HEK293 (cell line): ENCODE measurements around the gene MYLK.
A peak's percentile ranks its signal among the peaks of the same experiment; 100 is the strongest.
"Not testable (repeated sequence)": the region's sequence is repeated elsewhere in the genome, so short reads cannot be mapped to it uniquely, and the experiment has no call there.

Source experiments
- CTCF ChIA-PET: fragments of 350-600 bp; formaldehyde crosslinking; extraction: SDS; loops from one replicate; lab custom pipeline; 2021; ENCODE audit warnings: antibody characterized with exemption; lab: Yijun Ruan, JAX
- POLR2A ChIA-PET: fragments of 300-600 bp; formaldehyde crosslinking; extraction: SDS; loops from one replicate; lab custom pipeline; 2020; ENCODE audit warnings: antibody characterized with exemption, inconsistent platforms; lab: Yijun Ruan, JAX
- H3K27ac ChIP-seq: fragments of 200-500 bp; sonication (Bioruptor generic); 2 replicates; pipeline ENCODE4 v1.5.1; 2014; ENCODE audit warnings: low read depth, low read length, control low read depth, inconsistent platforms; ENCODE audit errors: extremely low read depth
- H3K36me3 ChIP-seq, 2 experiments: fragments of 200-500 bp in 1 of 2; sonication (Bioruptor generic) in 1 of 2; 1 replicate in 1 of 2; 2 replicates in 1 of 2; pipeline ENCODE4 v1.5.1; 2014 to 2017; ENCODE audit warnings: inconsistent platforms in 2 of 2, low read length in 2 of 2; ENCODE audit not compliant: control insufficient read depth in 2 of 2, insufficient read depth in 1 of 2
- H3K4me1 ChIP-seq: fragments of 200-500 bp; sonication (Bioruptor generic); 2 replicates; pipeline ENCODE4 v1.5.1; 2014; ENCODE audit warnings: mild to moderate bottlenecking, low read length, inconsistent platforms; ENCODE audit not compliant: control insufficient read depth, insufficient read depth
- H3K4me3 ChIP-seq: 2 replicates; pipeline ENCODE4 v1.5.1; 2011; ENCODE audit warnings: low read depth, mild to moderate bottlenecking, control low read depth, low read length, moderate library complexity
- H3K9me3 ChIP-seq: fragments of 200-500 bp; sonication (Bioruptor generic); 2 replicates; pipeline ENCODE4 v1.5.1; 2014; ENCODE audit warnings: low read depth, low read length, inconsistent platforms; ENCODE audit not compliant: control insufficient read depth, insufficient read depth
- GFI1B ChIP-seq: fragments of 450-650 bp; formaldehyde crosslinking; IDR thresholded peaks from 2 replicates; pipeline ENCODE4 v1.5.1; 2016; ENCODE audit warnings: missing biosample characterization, missing genetic modification characterization
- GLI2 ChIP-seq: fragments of 450-650 bp; formaldehyde crosslinking; IDR thresholded peaks from 2 replicates; pipeline ENCODE4; 2017; ENCODE audit warnings: missing biosample characterization, missing genetic modification characterization, low read depth, borderline replicate concordance
- KLF16 ChIP-seq: fragments of 450-650 bp; formaldehyde crosslinking; IDR thresholded peaks from 2 replicates; pipeline ENCODE4 v1.5.1; 2017; ENCODE audit warnings: missing biosample characterization, missing genetic modification characterization
- MZF1 ChIP-seq: fragments of 450-650 bp; formaldehyde crosslinking; IDR thresholded peaks from 2 replicates; pipeline ENCODE4 v1.5.1; 2017; ENCODE audit warnings: missing biosample characterization, missing genetic modification characterization, borderline replicate concordance
- SP3 ChIP-seq: fragments of 450-650 bp; formaldehyde crosslinking; IDR thresholded peaks from 2 replicates; pipeline ENCODE4 v1.5.1; 2016; ENCODE audit warnings: missing biosample characterization, missing genetic modification characterization
- TRIM28 ChIP-seq: IDR thresholded peaks from 2 replicates; pipeline ENCODE4 v1.6.1; 2011; ENCODE audit warnings: low read length, control low read depth, borderline replicate concordance
- YY1 ChIP-seq: fragments of 450-650 bp; formaldehyde crosslinking; IDR thresholded peaks from 2 replicates; pipeline ENCODE4 v1.5.1; 2018; ENCODE audit warnings: missing biosample characterization, missing genetic modification characterization
- ZBTB10 ChIP-seq: fragments of 450-650 bp; formaldehyde crosslinking; IDR thresholded peaks from 2 replicates; pipeline ENCODE4 v1.5.1; 2016; ENCODE audit warnings: missing biosample characterization, missing genetic modification characterization
- ZFP3 ChIP-seq: fragments of 450-650 bp; formaldehyde crosslinking; IDR thresholded peaks from 2 replicates; pipeline ENCODE4 v1.5.1; 2016; ENCODE audit warnings: low read depth, missing biosample characterization, missing genetic modification characterization
- ZFP41 ChIP-seq: fragments of 450-650 bp; formaldehyde crosslinking; IDR thresholded peaks from 2 replicates; pipeline ENCODE4 v1.5.1; 2016; ENCODE audit warnings: missing biosample characterization, missing genetic modification characterization, borderline replicate concordance
- ZIC2 ChIP-seq: fragments of 450-650 bp; formaldehyde crosslinking; IDR thresholded peaks from 2 replicates; pipeline ENCODE4 v1.5.1; 2016; ENCODE audit warnings: missing biosample characterization, missing genetic modification characterization
- ZNF10 ChIP-seq: fragments of 450-650 bp; formaldehyde crosslinking; IDR thresholded peaks from 2 replicates; pipeline ENCODE4 v1.5.1; 2017; ENCODE audit warnings: missing biosample characterization, missing genetic modification characterization
- ZNF132 ChIP-seq: fragments of 450-650 bp; formaldehyde crosslinking; IDR thresholded peaks from 2 replicates; pipeline ENCODE4 v1.5.1; 2017; ENCODE audit warnings: missing biosample characterization, missing genetic modification characterization, borderline replicate concordance
- ZNF221 ChIP-seq: fragments of 450-650 bp; formaldehyde crosslinking; IDR thresholded peaks from 2 replicates; pipeline ENCODE4 v1.5.1; 2017; ENCODE audit warnings: missing biosample characterization, missing genetic modification characterization, borderline replicate concordance
- ZNF248 ChIP-seq: fragments of 450-650 bp; formaldehyde crosslinking; IDR thresholded peaks from 2 replicates; pipeline ENCODE4 v1.5.1; 2017; ENCODE audit warnings: missing biosample characterization, missing genetic modification characterization
- ZNF416 ChIP-seq: fragments of 450-650 bp; formaldehyde crosslinking; IDR thresholded peaks from 2 replicates; pipeline ENCODE4 v1.5.1; 2016; ENCODE audit warnings: missing biosample characterization, missing genetic modification characterization
- ZNF488 ChIP-seq: fragments of 450-650 bp; formaldehyde crosslinking; IDR thresholded peaks from 2 replicates; pipeline ENCODE4 v1.5.1; 2016; ENCODE audit warnings: missing biosample characterization, missing genetic modification characterization
- ZNF530 ChIP-seq: fragments of 450-650 bp; formaldehyde crosslinking; IDR thresholded peaks from 2 replicates; pipeline ENCODE4 v1.5.1; 2016; ENCODE audit warnings: low read depth, missing biosample characterization, missing genetic modification characterization
- ZNF654 ChIP-seq: fragments of 450-650 bp; formaldehyde crosslinking; IDR thresholded peaks from 2 replicates; pipeline ENCODE4 v1.5.1; 2016; ENCODE audit warnings: low read depth, missing biosample characterization, missing genetic modification characterization
- ZNF791 ChIP-seq: fragments of 450-650 bp; formaldehyde crosslinking; IDR thresholded peaks from 2 replicates; pipeline ENCODE4 v1.5.1; 2016; ENCODE audit warnings: missing biosample characterization, missing genetic modification characterization
- ZNF792 ChIP-seq: fragments of 450-650 bp; formaldehyde crosslinking; IDR thresholded peaks from 2 replicates; pipeline ENCODE4 v1.5.1; 2016; ENCODE audit warnings: missing biosample characterization, missing genetic modification characterization
- TF ChIP-seq, protein P1 (sequence below): fragments of 450-650 bp; formaldehyde crosslinking; IDR thresholded peaks from 2 replicates; pipeline ENCODE4 v1.5.1; 2016; ENCODE audit warnings: missing biosample characterization, missing genetic modification characterization
- TF ChIP-seq, protein P2 (sequence below): fragments of 450-650 bp; formaldehyde crosslinking; IDR thresholded peaks from 2 replicates; pipeline ENCODE4 v1.5.1; 2016; ENCODE audit warnings: missing biosample characterization, missing genetic modification characterization

Gene MYLK

GRCh38 chr3:123719862-123720453 is 164.2 kb downstream of the MYLK start:
- no peak overlapping the region for H3K4me3 ChIP-seq
- TF ChIP-seq ZNF792 (tag by site-specific recombination) = no peak
- TF ChIP-seq ZNF10 (tag by site-specific recombination) = no peak
- no peak for TF ChIP-seq ZNF248 (tag by site-specific recombination)
- TF ChIP-seq ZNF530 = no peak
- TF ChIP-seq ZBTB10 (tag by site-specific recombination) = no peak
- no peak for TF ChIP-seq KLF16 (tag by site-specific recombination)
- TF ChIP-seq YY1 (tag by site-specific recombination) = no peak
- TF ChIP-seq ZNF132 (tag by site-specific recombination) = no peak
- no peak for TF ChIP-seq MZF1 (tag by site-specific recombination)
- TF ChIP-seq ZNF488 = no peak
- TF ChIP-seq ZNF416 (tag by site-specific recombination) = no peak
- TF ChIP-seq ZFP3 = no peak
- H3K27ac ChIP-seq = no peak overlapping the region
- no peaks in the 10 kb centered on the region for H3K4me1 ChIP-seq
- POLR2A ChIA-PET = no interaction called here
- CTCF ChIA-PET = interaction anchor here (0.7 to 4.5 kb wide), 5 partner anchors 60 to 70 kb away, joined by 3 to 52 read pairs (median 5); no protein-coding TSS in a partner anchor
- no peaks in the 10 kb centered on the region for H3K9me3 ChIP-seq
- H3K36me3 ChIP-seq = no peaks in the 10 kb centered on the region

- H3K4me3 ChIP-seq, POLR2A ChIA-PET, H3K36me3 ChIP-seq, H3K9me3 ChIP-seq, H3K27ac ChIP-seq, H3K4me1 ChIP-seq: not testable (repeated sequence)
- CTCF ChIA-PET = interaction anchor here (0.6 to 4.5 kb wide), 8 partner anchors 24 to 747 kb away, joined by 3 to 52 read pairs (median 4); no protein-coding TSS in a partner anchor
- TF ChIP-seq ZNF654 (tag by site-specific recombination) = peak; percentile 34
- TF ChIP-seq, protein P1, sequence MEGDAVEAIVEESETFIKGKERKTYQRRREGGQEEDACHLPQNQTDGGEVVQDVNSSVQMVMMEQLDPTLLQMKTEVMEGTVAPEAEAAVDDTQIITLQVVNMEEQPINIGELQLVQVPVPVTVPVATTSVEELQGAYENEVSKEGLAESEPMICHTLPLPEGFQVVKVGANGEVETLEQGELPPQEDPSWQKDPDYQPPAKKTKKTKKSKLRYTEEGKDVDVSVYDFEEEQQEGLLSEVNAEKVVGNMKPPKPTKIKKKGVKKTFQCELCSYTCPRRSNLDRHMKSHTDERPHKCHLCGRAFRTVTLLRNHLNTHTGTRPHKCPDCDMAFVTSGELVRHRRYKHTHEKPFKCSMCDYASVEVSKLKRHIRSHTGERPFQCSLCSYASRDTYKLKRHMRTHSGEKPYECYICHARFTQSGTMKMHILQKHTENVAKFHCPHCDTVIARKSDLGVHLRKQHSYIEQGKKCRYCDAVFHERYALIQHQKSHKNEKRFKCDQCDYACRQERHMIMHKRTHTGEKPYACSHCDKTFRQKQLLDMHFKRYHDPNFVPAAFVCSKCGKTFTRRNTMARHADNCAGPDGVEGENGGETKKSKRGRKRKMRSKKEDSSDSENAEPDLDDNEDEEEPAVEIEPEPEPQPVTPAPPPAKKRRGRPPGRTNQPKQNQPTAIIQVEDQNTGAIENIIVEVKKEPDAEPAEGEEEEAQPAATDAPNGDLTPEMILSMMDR (tag by site-specific recombination) = peak; percentile 23; the same call in 1 of the 2 replicates
Measured at GRCh38 chr3:123719061-123719756, 164.9 kb downstream of the MYLK start.

DNA sequence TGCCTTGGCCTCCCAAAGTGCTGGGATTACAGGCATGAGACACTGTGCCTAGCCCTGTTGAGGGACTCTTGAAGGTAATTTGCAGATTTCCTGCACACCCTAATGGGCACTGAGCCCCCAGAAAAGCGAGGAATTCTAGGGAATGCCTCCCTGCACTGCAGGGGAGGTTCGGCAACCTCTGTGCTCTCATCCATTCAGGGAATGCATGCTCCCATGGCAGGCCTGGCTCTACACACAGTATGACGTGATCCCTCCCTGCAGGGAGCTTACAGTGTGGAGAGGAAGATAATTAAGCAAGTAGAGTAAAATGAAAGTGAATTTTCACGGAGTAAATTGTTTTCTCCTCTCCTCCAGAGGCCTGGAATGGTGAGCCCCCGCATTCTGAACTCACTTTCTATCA is 166.0 kb downstream of the MYLK start:
- CTCF ChIA-PET = interaction anchor here (4.5 kb wide), 1 partner anchor 65 kb away, joined by 52 read pairs; no protein-coding TSS in a partner anchor
- H3K4me1 ChIP-seq = no peaks in the 10 kb centered on the region
- POLR2A ChIA-PET = no interaction called here
- no peak for TF ChIP-seq ZNF221 (tag by site-specific recombination)
- no peak for TF ChIP-seq GLI2 (tag by site-specific recombination)
- TF ChIP-seq TRIM28 = no peak
- TF ChIP-seq, protein P2, sequence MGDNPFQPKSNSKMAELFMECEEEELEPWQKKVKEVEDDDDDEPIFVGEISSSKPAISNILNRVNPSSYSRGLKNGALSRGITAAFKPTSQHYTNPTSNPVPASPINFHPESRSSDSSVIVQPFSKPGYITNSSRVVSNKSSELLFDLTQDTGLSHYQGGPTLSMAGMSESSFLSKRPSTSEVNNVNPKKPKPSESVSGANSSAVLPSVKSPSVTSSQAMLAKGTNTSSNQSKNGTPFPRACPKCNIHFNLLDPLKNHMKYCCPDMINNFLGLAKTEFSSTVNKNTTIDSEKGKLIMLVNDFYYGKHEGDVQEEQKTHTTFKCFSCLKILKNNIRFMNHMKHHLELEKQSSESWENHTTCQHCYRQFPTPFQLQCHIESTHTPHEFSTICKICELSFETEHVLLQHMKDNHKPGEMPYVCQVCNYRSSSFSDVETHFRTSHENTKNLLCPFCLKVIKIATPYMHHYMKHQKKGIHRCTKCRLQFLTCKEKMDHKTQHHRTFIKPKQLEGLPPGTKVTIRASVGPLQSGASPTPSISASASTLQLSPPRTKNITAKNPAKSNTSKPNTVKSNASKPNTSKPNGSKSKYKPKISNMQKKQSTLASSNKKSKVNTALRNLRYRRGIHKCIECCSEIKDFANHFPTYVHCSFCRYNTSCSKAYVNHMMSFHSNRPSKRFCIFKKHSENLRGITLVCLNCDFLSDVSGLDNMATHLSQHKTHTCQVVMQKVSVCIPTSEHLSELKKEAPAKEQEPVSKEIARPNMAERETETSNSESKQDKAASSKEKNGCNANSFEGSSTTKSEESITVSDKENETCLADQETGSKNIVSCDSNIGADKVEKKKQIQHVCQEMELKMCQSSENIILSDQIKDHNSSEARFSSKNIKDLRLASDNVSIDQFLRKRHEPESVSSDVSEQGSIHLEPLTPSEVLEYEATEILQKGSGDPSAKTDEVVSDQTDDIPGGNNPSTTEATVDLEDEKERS (tag by site-specific recombination) = no peak
- TF ChIP-seq ZIC2 (tag by site-specific recombination) = no peak
- TF ChIP-seq GFI1B (tag by site-specific recombination) = no peak
- no peak for TF ChIP-seq ZFP41
- no peak for TF ChIP-seq SP3 (tag by site-specific recombination)
- no peak for TF ChIP-seq ZNF791 (tag by site-specific recombination)
- TF ChIP-seq, all 188 proteins: peak for 0
- Histone ChIP-seq H3K9me3 (no peaks in the 10 kb centered on the region), H3K36me3 (no peaks in the 10 kb centered on the region), H3K27ac (no peak overlapping the region), H3K4me3 (no peak overlapping the region)
